T-helper 1 cell treated with Interleukin-12 subunit alpha and Interleukin-12 subunit beta and Interleukin-4 antibody, amounts not matched to agents 30 μg/mL and 1 μg/mL, for 36 hours (primary cell): ENCODE measurements around the gene SCT.
A peak's percentile ranks its signal among the peaks of the same experiment; 100 is the strongest.

Experiments used
- H3K27ac Mint-ChIP-seq: one replicate; pipeline ENCODE4 v1.8.0; 2021; ENCODE audit warnings: mild to moderate bottlenecking, mixed read lengths
- H3K27me3 Mint-ChIP-seq: one replicate; pipeline ENCODE4 v1.8.0; 2021; ENCODE audit warnings: low read depth, mixed read lengths
- H3K36me3 Mint-ChIP-seq: one replicate; pipeline ENCODE4 v1.8.0; 2021; ENCODE audit warnings: low read depth, mixed read lengths
- H3K4me1 Mint-ChIP-seq: one replicate; pipeline ENCODE4 v1.8.0; 2021; ENCODE audit warnings: low read depth, mixed read lengths
- H3K4me3 Mint-ChIP-seq: one replicate; pipeline ENCODE4 v1.8.0; 2021; ENCODE audit warnings: mild to moderate bottlenecking, moderate library complexity, mixed read lengths
- H3K9me3 Mint-ChIP-seq: one replicate; pipeline ENCODE4 v1.8.0; 2021; ENCODE audit warnings: mixed read lengths

Gene SCT

GRCh38 chr11:637593-638521 lies 10.9 kb upstream of the SCT start:
- Mint-ChIP-seq H3K9me3 (no peaks in the 10 kb centered on the region), H3K27me3 (peaks cover 30% of the 10 kb centered on the region), H3K4me1 (no peaks in the 10 kb centered on the region), H3K27ac (no peak overlapping the region), H3K36me3 (peaks cover 1% of the 10 kb centered on the region), H3K4me3 (no peak overlapping the region)

GRCh38 chr11:637333-637592 lies 10.3 kb upstream of the SCT start:
- Mint-ChIP-seq H3K4me3 (no peak overlapping the region), H3K9me3 (no peaks in the 10 kb centered on the region), H3K36me3 (peaks cover 1% of the 10 kb centered on the region), H3K27ac (no peak overlapping the region), H3K27me3 (peaks cover 30% of the 10 kb centered on the region), H3K4me1 (no peaks in the 10 kb centered on the region)

GRCh38 chr11:636511-637332 lies 9.7 kb upstream of the SCT start, which contains the start of gene DRD4:
DRD4 (plus strand) TSS chr11:637269; CDS start chr11:637305, 36 bp downstream.
- peaks cover 30% of the 10 kb centered on the region for H3K27me3 Mint-ChIP-seq
- H3K4me1 Mint-ChIP-seq = no peaks in the 10 kb centered on the region
- no peak within 1 kb of the TSS for H3K4me3 Mint-ChIP-seq
- H3K9me3 Mint-ChIP-seq = no peaks in the 10 kb centered on the region
- peaks cover 1% of the 10 kb centered on the region for H3K36me3 Mint-ChIP-seq
- no peak within 1 kb of the TSS for H3K27ac Mint-ChIP-seq

GRCh38 chr11:635945-636510 lies 9.0 kb upstream of the SCT start:
- Mint-ChIP-seq H3K4me1 (no peaks in the 10 kb centered on the region), H3K27ac (no peak overlapping the region), H3K4me3 (no peak overlapping the region), H3K27me3 (peaks cover 30% of the 10 kb centered on the region), H3K9me3 (no peaks in the 10 kb centered on the region), H3K36me3 (no peaks in the 10 kb centered on the region)

GRCh38 chr11:630871-631270 lies 3.9 kb upstream of the SCT start:
- Mint-ChIP-seq H3K4me1 (peaks cover 16% of the 10 kb centered on the region), H3K27me3 (peaks cover 23% of the 10 kb centered on the region), H3K36me3 (peaks cover 1% of the 10 kb centered on the region), H3K27ac (no peak overlapping the region), H3K4me3 (no peak overlapping the region), H3K9me3 (no peaks in the 10 kb centered on the region)

- Mint-ChIP-seq H3K27ac (no peak overlapping the region), H3K4me3 (peak overlapping the region; percentile 17), H3K4me1 (peaks cover 16% of the 10 kb centered on the region), H3K9me3 (no peaks in the 10 kb centered on the region), H3K27me3 (peaks cover 23% of the 10 kb centered on the region), H3K36me3 (peaks cover 1% of the 10 kb centered on the region)
Measured at GRCh38 chr11:629237-629583, 2.2 kb upstream of the SCT start.

- peaks cover 23% of the 10 kb centered on the region for H3K27me3 Mint-ChIP-seq
- H3K27ac Mint-ChIP-seq = no peak overlapping the region
- H3K4me3 Mint-ChIP-seq = no peak overlapping the region
- no peaks in the 10 kb centered on the region for H3K9me3 Mint-ChIP-seq
- peaks cover 16% of the 10 kb centered on the region for H3K4me1 Mint-ChIP-seq
- peaks cover 1% of the 10 kb centered on the region for H3K36me3 Mint-ChIP-seq
Measured at GRCh38 chr11:628056-628455, 1.1 kb upstream of the SCT start.

- Mint-ChIP-seq H3K36me3 (peaks cover 1% of the 10 kb centered on the region), H3K9me3 (no peaks in the 10 kb centered on the region), H3K4me1 (peaks cover 16% of the 10 kb centered on the region), H3K27ac (no peak overlapping the region), H3K27me3 (peaks cover 23% of the 10 kb centered on the region), H3K4me3 (no peak overlapping the region)
Measured at GRCh38 chr11:627308-627576, 261 bp upstream of the SCT start.

- H3K9me3 Mint-ChIP-seq = no peaks in the 10 kb centered on the region
Measured at GRCh38 chr11:625636-626268, 1.2 kb downstream of the SCT start.

GRCh38 chr11:624705-625635 lies 2.0 kb downstream of the SCT start, which contains the start of gene CDHR5:
CDHR5 (minus strand) TSS chr11:624955; CDS start chr11:624902, 53 bp downstream.
- Mint-ChIP-seq H3K27ac (no peak within 1 kb of the TSS), H3K4me1 (peaks cover 16% of the 10 kb centered on the region), H3K9me3 (no peaks in the 10 kb centered on the region), H3K4me3 (no peak within 1 kb of the TSS), H3K36me3 (peaks cover 1% of the 10 kb centered on the region), H3K27me3 (peaks cover 23% of the 10 kb centered on the region)

More at GRCh38 chr11:625636-626268, 1.2 kb downstream of the SCT start:
- peaks cover 1% of the 10 kb centered on the region for H3K36me3 Mint-ChIP-seq
- peaks cover 16% of the 10 kb centered on the region for H3K4me1 Mint-ChIP-seq
- H3K4me3 Mint-ChIP-seq = no peak overlapping the region
- H3K27me3 Mint-ChIP-seq = peaks cover 23% of the 10 kb centered on the region
- H3K27ac Mint-ChIP-seq = no peak overlapping the region

- Mint-ChIP-seq H3K9me3 (no peaks in the 10 kb centered on the region), H3K27ac (no peak overlapping the region), H3K36me3 (peaks cover 1% of the 10 kb centered on the region), H3K27me3 (peaks cover 17% of the 10 kb centered on the region), H3K4me3 (no peak overlapping the region), H3K4me1 (peaks cover 10% of the 10 kb centered on the region)
Measured at GRCh38 chr11:623999-624704, 2.8 kb downstream of the SCT start.

- H3K4me3 Mint-ChIP-seq = no peak overlapping the region
- H3K27ac Mint-ChIP-seq = no peak overlapping the region
- H3K9me3 Mint-ChIP-seq = no peaks in the 10 kb centered on the region
- H3K36me3 Mint-ChIP-seq = peaks cover 1% of the 10 kb centered on the region
- peaks cover 10% of the 10 kb centered on the region for H3K27me3 Mint-ChIP-seq
- peaks cover 2% of the 10 kb centered on the region for H3K4me1 Mint-ChIP-seq
Measured at GRCh38 chr11:623349-623869, 3.6 kb downstream of the SCT start.

GRCh38 chr11:621838-622237 lies 5.1 kb downstream of the SCT start:
- Mint-ChIP-seq H3K4me3 (no peak overlapping the region), H3K9me3 (no peaks in the 10 kb centered on the region), H3K27ac (no peak overlapping the region), H3K27me3 (no peaks in the 10 kb centered on the region), H3K36me3 (no peaks in the 10 kb centered on the region), H3K4me1 (no peaks in the 10 kb centered on the region)
